ENCODE measurements around the gene TTI1. TPM values are rescaled to one million over a fixed set of nuclear protein-coding genes. Genes with fewer than 3 reads are reported as not detected.
A peak's percentile ranks its signal among the peaks of the same experiment; 100 is the strongest.

TTI1 gene
- total and polyA plus RNA-seq, 9 of the 15 experiments (the other 6 are each of a cell fraction or from before 2014, with no cell fraction given): 9.8 to 55.1 (median 39.4) TPM

GRCh38 chr20:37981568-37981967 is 51.7 kb downstream of the TTI1 start:
- no peak overlapping the region for H3K4me2 ChIP-seq (ENCODE audit: insufficient read depth, low read length)
- no peaks in the 10 kb centered on the region for H3K9me3 ChIP-seq (replicated peaks; ENCODE audit: control insufficient read depth, insufficient read depth, low read depth, low read length)
- no peak for TF ChIP-seq IRF2 (CRISPR knock-in tag; IDR thresholded peaks at IDR 0.05)
- no peak for TF ChIP-seq BCL6 (CRISPR knock-in tag; IDR thresholded peaks at IDR 0.05)
- TF ChIP-seq TCF7 (IDR thresholded peaks at IDR 0.05; ENCODE audit: borderline replicate concordance): no peak
- no peak for TF ChIP-seq BACH1 (tag; IDR thresholded peaks at IDR 0.05)
- no peak for TF ChIP-seq NCOA4 (IDR thresholded peaks at IDR 0.05; ENCODE audit: partially characterized antibody)
- TF ChIP-seq NR0B1 (IDR thresholded peaks at IDR 0.05; ENCODE audit: partially characterized antibody): no peak
- 0 out of 2 replicates have a peak, but pooled peaks have one; percentile 37 for TF ChIP-seq ARID4B (CRISPR knock-in tag; IDR thresholded peaks at IDR 0.05)
- CTCF ChIA-PET (ENCODE audit: low intra/inter-chr PET ratio): no interaction called here
- peaks cover 39% of the 10 kb centered on the region; the same call in 1 of the 3 replicates for H3K36me3 ChIP-seq (ENCODE audit: control insufficient read depth, insufficient read depth, low read length)
- ATAC-seq (no peak), DNase-seq (ENCODE audit: extremely low read depth in 1 of 4, low spot score in 3 of 4) (no peak), FAIRE-seq (no peak)
- no peak overlapping the region for H3K27ac ChIP-seq (ENCODE audit: extremely low read depth, low read depth, low read length)
- WGBS (ENCODE audit: insufficient coverage, low coverage, missing lambda C conversion rate): 91% methylated on average over 8 of the region's 8 CpGs
- no peaks in the 10 kb centered on the region for H3K4me1 ChIP-seq (replicated peaks in 1 of 2; ENCODE audit: control insufficient read depth in 2 of 2, insufficient read depth in 2 of 2, low read length in 2 of 2)
- intact Hi-C loops (cut with micrococcal nuclease): no loop called here
- BruUV-seq (replicated peaks): no TSS peak
- no peak overlapping the region for H3K9ac ChIP-seq (ENCODE audit: insufficient read depth in 1 of 2, low read depth in 2 of 2, low read length in 2 of 2)
- no peaks in the 10 kb centered on the region for H3K9me1 ChIP-seq (ENCODE audit: control insufficient read depth, insufficient read depth, low read length)
- H2AFZ ChIP-seq (ENCODE audit: low read depth, low read length): no peak overlapping the region
- in situ Hi-C loops (cut with MboI): no loop called here
- H4K20me1 ChIP-seq (replicated peaks; ENCODE audit: control insufficient read depth, insufficient read depth, low read length): 0 out of 2 replicates have a peak, but pooled peaks cover 3% of the 10 kb centered on the region
- H3K4me3 ChIP-seq: no peak overlapping the region
- no peaks in the 10 kb centered on the region for H3K27me3 ChIP-seq (ENCODE audit: control insufficient read depth in 2 of 2, insufficient read depth in 2 of 2, low read length in 2 of 2)
- POLR2A ChIA-PET: interaction anchor here (0.6 to 0.7 kb wide), 2 partner anchors 27 to 49 kb away, joined by 3 to 4 read pairs; no protein-coding TSS in a partner anchor
- no peaks in the 10 kb centered on the region for H3K79me2 ChIP-seq (ENCODE audit: control insufficient read depth, insufficient read depth, low read length)
